ENCODE measurements around the gene LMOD3.

- no peak for TF ChIP-seq CTCF (conservative IDR thresholded peaks at IDR 0.05 in 1 of 2, IDR thresholded peaks at IDR 0.05 in 1 of 2; ENCODE audit: extremely low read depth in 1 of 2, insufficient read depth in 1 of 2, low read depth in 1 of 2, low read length in 2 of 2)
- TF ChIP-seq EZH2 (IDR thresholded peaks at IDR 0.05; ENCODE audit: borderline replicate concordance, low read length): no peak
Measured at GRCh38 chr3:69165744-69166143, 43.3 kb upstream of the LMOD3 start.

Measured in mammary epithelial cell (primary cell).